DMS79 (cell line): ENCODE measurements around the gene MXRA7.
"Not testable (repeated sequence)": the region's sequence is repeated elsewhere in the genome, so short reads cannot be mapped to it uniquely, and the experiment has no call there.

ENCODE experiments used
- DNase-seq: peaks from one replicate; lab custom pipeline; 2025; lab: John Stamatoyannopoulos, UW

MXRA7 gene

DNA sequence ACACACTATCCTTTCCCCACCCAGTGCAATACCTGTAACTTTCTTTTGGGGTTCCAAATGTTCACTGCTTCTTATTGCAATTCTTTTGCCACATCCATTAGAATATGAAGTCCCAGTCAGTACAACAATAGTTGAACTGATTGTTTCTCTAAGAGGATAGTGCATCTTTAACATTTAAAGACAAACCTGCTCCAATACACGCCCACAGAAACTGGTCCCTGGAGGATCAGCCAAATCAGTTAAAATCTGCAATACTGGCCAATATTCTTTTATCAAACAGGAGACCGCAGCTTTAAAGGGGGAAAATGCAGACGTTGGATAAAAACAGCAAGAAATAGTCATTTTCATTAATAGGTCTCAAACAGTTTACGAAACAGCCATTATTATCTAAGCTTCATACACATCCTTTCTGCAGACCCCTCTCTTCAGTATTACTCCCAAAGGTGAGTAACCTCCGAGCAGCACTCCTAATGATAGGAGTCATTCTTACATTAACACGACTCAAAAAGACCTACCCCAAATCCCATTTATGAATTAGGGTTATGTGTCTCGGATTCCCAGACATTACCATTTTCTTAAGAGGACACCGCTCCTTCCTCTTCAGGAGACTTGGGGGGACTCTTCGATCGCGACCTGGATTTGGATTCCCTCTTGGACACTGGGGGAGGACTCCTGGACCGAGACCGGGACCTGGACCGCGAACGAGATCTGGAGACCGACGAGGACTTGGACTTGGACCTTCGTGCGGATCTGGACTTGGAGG, 25.0 kb upstream of the MXRA7 start:
- no peak for DNase-seq

DNA sequence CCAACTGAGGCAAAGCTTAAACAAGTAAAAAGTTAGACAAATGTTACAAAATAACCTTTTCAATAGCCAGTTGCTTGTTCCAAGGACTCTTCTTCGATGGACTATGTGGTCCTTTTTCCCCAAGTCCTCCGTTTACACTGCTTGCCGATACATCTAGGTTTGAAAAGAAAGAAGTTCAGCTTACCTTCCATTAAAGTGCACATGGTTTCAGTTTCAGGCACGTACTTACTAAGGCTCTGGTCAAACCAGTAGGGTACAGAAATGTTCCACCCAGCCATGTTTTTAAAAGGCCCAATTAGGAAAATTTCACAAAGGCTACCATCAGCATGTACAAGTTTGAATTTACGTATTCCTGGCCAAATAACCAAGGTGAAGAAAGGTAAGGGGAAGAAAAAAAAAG, 24.2 kb upstream of the MXRA7 start:
- DNase-seq: no peak

DNA sequence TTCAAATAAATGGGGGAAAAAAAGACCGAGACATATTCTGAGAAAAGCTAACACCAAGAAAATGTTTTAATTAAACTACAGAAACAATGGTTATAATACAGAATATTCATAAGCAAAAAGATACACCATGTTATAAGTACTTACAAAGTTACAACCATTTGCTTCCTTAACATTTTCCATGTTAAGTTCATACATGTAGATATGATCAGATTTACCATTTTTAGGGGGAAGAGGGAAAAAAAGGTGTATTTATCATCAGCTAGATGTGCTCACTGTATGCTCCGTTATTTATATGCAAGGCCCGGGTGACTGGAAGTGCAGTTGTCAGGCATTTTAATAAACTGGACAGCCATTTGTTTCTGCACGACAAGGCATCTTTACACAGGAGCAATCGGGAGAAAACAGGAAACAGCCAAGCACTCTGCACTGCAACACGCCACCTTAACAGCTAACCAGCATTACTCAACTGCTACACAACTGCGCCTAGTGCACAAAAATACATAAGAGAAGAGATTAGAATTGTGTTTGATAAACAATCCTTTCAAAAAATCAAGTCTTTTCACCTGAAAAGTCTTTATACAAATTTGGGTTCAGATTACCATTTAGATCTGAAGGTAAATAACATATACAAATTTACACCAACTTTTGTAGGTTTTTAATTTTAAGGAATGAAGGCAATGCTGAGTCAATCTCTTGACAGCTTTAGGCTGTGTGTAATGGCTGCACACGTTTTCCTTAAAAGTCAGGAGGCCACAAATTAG, 23.5 kb upstream of the MXRA7 start:
- DNase-seq: no peak

DNA sequence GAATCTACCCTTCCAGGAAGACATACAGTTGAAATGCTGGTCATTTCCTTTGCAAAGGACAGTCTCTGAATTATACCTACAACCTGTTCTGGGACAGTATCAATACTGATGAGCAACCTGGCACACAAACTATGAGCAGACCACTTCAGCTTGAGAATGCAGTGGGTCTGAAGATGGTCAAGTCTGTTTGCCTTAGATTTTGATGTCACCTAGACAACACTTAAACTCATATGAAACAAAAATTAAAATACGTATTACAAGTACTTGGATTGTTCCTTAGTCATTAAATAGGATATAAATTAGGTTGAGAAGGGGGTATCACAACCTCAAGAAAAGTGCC, 22.8 kb upstream of the MXRA7 start:
- no peak for DNase-seq

GRCh38 chr17:76732734-76733617, 22.2 kb upstream of the MXRA7 start:
- DNase-seq: no peak

- not testable (repeated sequence) for DNase-seq
These were observed 21.3 kb upstream of the MXRA7 start for GRCh38 chr17:76731800-76732733.

DNA sequence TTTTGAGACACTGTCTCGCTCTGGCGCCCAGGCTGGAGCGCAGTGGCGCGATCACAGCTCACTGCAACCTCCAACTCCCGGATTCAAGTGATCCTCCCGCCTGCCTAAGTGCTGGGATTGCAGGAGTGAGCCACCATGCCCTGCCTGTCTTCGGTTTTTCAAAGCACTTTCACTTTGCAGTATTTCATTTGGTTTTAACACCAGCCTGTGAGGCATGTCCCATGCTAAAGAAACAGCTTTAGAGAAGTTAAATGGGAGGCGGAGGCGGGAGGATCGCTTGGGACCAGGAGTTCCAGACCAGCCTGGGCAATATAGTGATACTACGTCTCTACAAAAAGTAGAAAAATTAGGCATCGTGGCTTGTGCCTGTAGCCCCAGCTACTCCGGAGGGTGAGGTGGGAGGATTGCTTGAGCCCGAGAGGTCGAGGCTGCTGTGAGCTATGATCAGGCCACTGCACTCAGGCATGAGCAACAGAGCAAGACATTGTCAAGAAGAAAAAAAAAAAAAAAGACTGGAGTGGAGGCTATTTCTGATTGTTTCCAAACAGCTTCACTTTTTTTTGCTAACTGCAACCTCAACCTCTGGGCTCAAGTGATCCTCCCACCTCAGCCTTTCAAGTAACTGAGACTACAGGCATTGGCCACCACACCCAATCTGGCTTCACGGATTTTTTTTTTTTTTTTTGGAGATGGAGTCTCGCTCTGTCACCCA, 17.1 kb upstream of the MXRA7 start:
- DNase-seq: no peak

GRCh38 chr17:76726776-76727718, 16.3 kb upstream of the MXRA7 start, which contains the start of gene METTL23:
Gene METTL23, plus strand, starts transcription at chr17:76726839. Its CDS starts 2,872 bp downstream, at chr17:76729711.
- peak; percentile 32 for DNase-seq

DNA sequence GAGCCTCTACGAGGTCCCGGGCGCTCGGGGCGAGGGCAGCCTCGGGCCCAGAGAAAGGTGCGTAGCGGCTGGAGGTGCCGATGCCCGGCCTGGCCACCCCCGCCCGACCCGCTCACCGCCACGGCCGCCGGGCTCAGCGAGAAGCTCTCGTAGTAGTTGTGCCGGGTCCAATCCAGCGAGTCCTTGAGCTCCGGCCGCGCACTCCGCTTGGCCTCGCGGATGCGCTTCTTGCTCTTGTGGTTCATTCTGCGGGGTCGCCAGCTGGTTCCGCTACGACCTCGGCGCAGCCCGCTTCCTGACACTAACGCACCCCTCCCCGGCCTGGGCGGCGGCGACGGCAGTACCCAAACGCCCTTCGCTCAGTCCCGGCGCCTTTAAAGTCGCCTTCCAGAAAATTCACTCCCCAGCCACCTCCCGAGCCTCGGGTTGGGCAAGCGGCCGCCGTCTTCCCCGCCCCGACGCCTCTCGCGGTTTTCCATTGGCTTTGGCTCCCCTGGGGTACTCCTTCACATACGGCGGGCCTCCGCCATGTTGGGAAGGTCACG, 15.5 kb upstream of the MXRA7 start, which contains the start of gene JMJD6:
Gene JMJD6 (minus strand): TSS at position 376 of the 545 bp plus-strand sequence. CDS start 131 bp downstream, at position 245.
- peak; percentile 82 for DNase-seq

- DNase-seq: no peak
These were observed 14.9 kb upstream of the MXRA7 start for GRCh38 chr17:76725580-76726230.

- DNase-seq: no peak
These were observed 13.0 kb upstream of the MXRA7 start for GRCh38 chr17:76723812-76724211.

DNA sequence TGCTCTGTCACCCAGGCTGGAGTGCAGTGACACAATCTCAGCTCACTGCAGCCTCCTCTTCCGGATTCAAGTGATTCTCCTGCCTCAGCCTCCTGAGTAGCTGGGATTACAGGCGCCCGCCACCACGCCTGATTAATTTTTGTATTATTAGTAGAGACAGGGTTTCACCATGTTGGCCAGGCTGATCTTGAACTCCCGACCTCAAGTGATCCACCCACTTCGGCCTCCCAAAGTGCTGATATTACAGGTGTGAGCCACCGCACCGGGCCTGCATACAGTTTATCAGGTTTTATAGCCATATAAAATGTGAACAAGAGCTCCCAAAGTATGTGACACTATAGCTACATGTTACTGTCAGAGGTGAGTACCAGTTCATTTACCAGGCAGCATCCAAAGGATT, 12.2 kb upstream of the MXRA7 start:
- not testable (repeated sequence) for DNase-seq

DNA sequence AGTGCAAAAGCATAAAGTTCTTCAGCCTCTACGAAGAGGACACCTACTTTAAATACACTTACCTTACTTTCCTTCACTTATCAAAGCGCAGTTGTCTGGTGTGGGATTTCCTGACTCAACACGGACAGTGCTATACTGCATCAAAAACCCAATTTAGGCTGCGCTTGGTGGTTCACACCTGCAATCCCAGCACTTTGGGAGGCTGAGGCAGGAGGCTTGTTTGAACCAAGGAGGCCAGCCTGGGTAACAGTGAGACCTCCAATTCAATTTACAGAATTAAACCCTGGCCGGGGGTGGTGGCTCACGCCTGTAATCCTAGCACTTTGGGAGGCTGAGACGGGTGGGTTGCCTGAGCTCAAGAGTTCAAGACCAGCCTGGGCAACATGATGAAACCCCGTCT, 11.5 kb upstream of the MXRA7 start:
- DNase-seq: no peak

- no peak for DNase-seq
These were observed 10.7 kb upstream of the MXRA7 start for GRCh38 chr17:76721463-76721862.

GRCh38 chr17:76720941-76721340, 10.2 kb upstream of the MXRA7 start:
- no peak for DNase-seq

GRCh38 chr17:76720211-76720610, 9.4 kb upstream of the MXRA7 start:
- DNase-seq: no peak

- no peak for DNase-seq
These were observed 7.8 kb upstream of the MXRA7 start for GRCh38 chr17:76718516-76718915.

- DNase-seq: no peak
These were observed 6.1 kb upstream of the MXRA7 start for GRCh38 chr17:76716839-76717215.
